H1 (cell line): ENCODE measurements around the gene GAMT. TPM values are rescaled to one million over a fixed set of nuclear protein-coding genes. Genes with fewer than 3 reads are reported as not detected.

Experiments
- CBX5 ChIP-seq: fragments of 300-800, 300-1000 bp; sonication (generic); IDR thresholded peaks from 2 replicates; pipeline ENCODE4 v1.7.1; 2016; ENCODE audit warnings: antibody characterized with exemption, low read length, low read depth
- CHD7 ChIP-seq: fragments of 300-600 bp; sonication (generic); IDR thresholded peaks from 2 replicates; pipeline ENCODE4 v1.7.1; 2012; ENCODE audit warnings: low read length, moderate library complexity, mild to moderate bottlenecking, inconsistent platforms; ENCODE audit not compliant: insufficient replicate concordance
- FOSL1 ChIP-seq: IDR thresholded peaks from 2 replicates; pipeline ENCODE4 v1.6.1; 2011; ENCODE audit warnings: mild to moderate bottlenecking, low read depth, low read length, moderate library complexity; ENCODE audit not compliant: insufficient read depth
- GTF2F1 ChIP-seq: IDR thresholded peaks from 2 replicates; pipeline ENCODE4 v1.6.1; 2012; ENCODE audit warnings: low read depth, low read length, improper control_type of control experiment, borderline replicate concordance
- HDAC2 ChIP-seq, 2 experiments: fragments of 300-600 bp in 1 of 2; sonication (generic) in 1 of 2; IDR thresholded peaks; 2 replicates each; pipeline ENCODE4 v1.6.1; 2011 to 2012; ENCODE audit warnings: low read depth in 2 of 2, low read length in 2 of 2, mild to moderate bottlenecking in 2 of 2, moderate library complexity in 2 of 2, borderline replicate concordance in 1 of 2, inconsistent platforms in 1 of 2
- POLR2A ChIP-seq, 2 experiments: IDR thresholded peaks; 1 replicate in 1 of 2; 2 replicates in 1 of 2; pipeline ENCODE4 v1.6.1; 2011; ENCODE audit warnings: low read depth in 2 of 2, low read length in 2 of 2, mild to moderate bottlenecking in 2 of 2; ENCODE audit errors: control extremely low read depth in 1 of 2
- POLR2AphosphoS5 ChIP-seq: IDR thresholded peaks from 2 replicates; pipeline ENCODE4 v1.6.1; 2011; ENCODE audit warnings: low read depth, low read length
- SIN3A ChIP-seq, 2 experiments: IDR thresholded peaks in 1 of 2; conservative IDR thresholded peaks in 1 of 2; 2 replicates each; pipeline ENCODE4 v1.6.1; 2011 to 2012; ENCODE audit warnings: low read length in 2 of 2, improper control_type of control experiment in 1 of 2, low read depth in 1 of 2, mild to moderate bottlenecking in 1 of 2
- polyA plus RNA-seq, 7 experiments: library from polyadenylated mRNA; depleted of rRNA in 3 of 7; stranded (reverse) in 5 of 7; unstranded in 2 of 7; fragments of >200 nt in 5 of 7; fragments of 200-250 nt in 2 of 7; gene quantifications; 1 replicate in 5 of 7; 2 replicates in 1 of 7; 4 replicates in 1 of 7; pipeline versions ENCODE4 v1.2.1 to v1.2.3, GENCODE V29; 2011 to 2013; ENCODE audit warnings: missing spikeins in 2 of 7, mixed read lengths in 2 of 7
- total RNA-seq: library from RNA; stranded (reverse); fragmentation: NEBNext Ultra II Directional; extraction: Animal tissue kit (Norgen Biotek cat#: 25700); gene quantifications from 2 replicates; pipeline ENCODE4 v1.2.1, GENCODE V29; 2021

GAMT gene
- total and polyA plus RNA-seq, 2 of the 8 experiments (the other 6 are each of a cell fraction or from before 2014, with no cell fraction given), result 17.2 to 35.6 TPM

- TF ChIP-seq CHD7 (no peak), GTF2F1 (no peak), FOSL1 (no peak), POLR2A (IDR thresholded peaks at IDR 0.05; ENCODE audit: control extremely low read depth in 1 of 2, low read depth in 2 of 2, low read length in 2 of 2) (no peak), HDAC2 (IDR thresholded peaks at IDR 0.05; ENCODE audit: borderline replicate concordance in 1 of 2, low read depth in 2 of 2, low read length in 2 of 2) (no peak), CBX5 (no peak), POLR2AphosphoS5 (no peak), SIN3A (conservative IDR thresholded peaks at IDR 0.05 in 1 of 2, IDR thresholded peaks at IDR 0.05 in 1 of 2; ENCODE audit: low read depth in 1 of 2, low read length in 2 of 2) (no peak)
These were observed 15.5 kb downstream of the GAMT start (continued) for GRCh38 chr19:1385816-1386215.
